HG03064 (cell line): ENCODE data around the gene DENR.

Experiments used
- ATAC-seq: cut with Tn5 transposase; IDR thresholded peaks from one replicate; pipeline ENCODE4 v1.9.1; 2021; ENCODE audit warnings: low read depth; ENCODE audit not compliant: unreplicated experiment

DENR gene

GRCh38 chr12:122813310-122813713 is 60.7 kb downstream of the DENR start:
- no peak for ATAC-seq

DNA sequence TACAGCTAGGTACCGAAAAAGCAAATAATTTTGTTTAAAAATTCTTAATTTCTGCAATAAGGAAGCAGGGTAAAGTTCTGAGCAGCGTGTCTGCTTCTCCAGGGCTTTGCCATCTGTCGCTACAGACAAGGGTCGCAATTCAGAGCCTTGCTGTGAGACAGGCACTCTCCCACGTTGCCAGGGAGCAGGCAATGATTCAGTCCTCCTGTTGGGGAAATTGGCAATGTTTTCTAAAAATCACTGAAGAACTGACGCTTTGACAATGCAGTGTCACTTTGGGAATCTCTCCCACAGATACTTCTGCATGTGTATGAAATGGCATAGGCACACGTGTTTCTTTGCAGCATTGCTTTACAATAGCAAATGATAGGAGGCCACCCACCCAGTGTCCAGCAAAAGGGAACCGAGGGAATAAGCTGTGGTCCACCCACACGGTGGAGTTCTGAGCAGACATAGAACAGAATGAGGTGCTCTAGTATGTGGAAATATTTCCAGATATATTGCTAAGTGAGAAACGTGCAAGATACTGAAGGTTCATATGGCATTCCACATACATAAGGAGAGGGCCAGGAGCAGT is 66.7 kb downstream of the DENR start:
- no peak for ATAC-seq

DNA sequence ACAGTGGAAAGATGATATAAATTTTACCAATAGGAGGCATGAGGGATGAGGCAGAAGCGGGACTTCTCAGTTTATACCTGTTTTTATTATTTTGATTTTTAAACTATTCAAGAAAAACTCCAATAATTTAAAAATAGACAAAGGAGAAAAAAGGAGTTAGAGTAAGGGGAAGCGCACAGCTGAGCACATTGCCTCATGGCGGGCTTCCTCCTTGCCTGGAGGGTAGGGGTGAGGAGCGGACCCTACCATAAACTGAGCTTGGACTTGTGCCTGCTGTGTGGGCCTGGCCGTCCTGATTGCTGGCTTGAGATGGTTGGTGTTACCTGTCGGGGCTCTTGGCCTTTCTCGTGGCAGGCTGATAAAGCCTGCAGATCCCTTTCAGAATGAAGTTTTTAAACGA is 67.5 kb downstream of the DENR start:
- ATAC-seq, result no peak
